ENCODE measurements around the gene ABCC5. TPM values are rescaled to one million over a fixed set of nuclear protein-coding genes. Genes with fewer than 3 reads are reported as not detected.
A peak's percentile ranks its signal among the peaks of the same experiment; 100 is the strongest.

ABCC5 gene
- total RNA-seq, 1 donor from 2014 or later, result 50.9 TPM

DNA sequence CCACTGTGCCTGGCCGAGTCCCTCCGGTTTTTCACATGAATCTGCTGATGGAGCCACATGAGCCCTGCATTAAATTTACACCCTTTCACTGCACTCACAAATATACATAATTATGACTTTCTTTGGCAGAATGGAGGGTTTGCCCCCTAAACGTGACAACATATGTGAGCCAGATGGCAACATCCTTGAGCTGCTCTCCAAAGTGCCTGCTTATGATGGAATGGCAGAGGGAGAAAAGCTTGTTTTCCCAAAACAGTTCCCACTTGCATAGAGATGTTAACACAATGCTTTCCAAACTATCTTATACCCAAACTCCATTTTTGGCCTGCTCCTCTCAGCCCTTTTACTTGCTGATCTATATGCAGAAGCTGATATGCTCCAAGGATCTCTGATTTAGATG lies 54.9 kb downstream of the ABCC5 start:
- Mint-ChIP-seq H3K4me1 (no peaks in the 10 kb centered on the region), H3K27me3 (ENCODE audit: low read depth) (no peaks in the 10 kb centered on the region), H3K27ac (ENCODE audit: unreplicated experiment) (no peak overlapping the region), H3K36me3 (ENCODE audit: low read depth) (peaks cover 7% of the 10 kb centered on the region), H3K4me3 (no peak overlapping the region), H3K9me3 (no peaks in the 10 kb centered on the region)
- no peak for DNase-seq (ENCODE audit: low read depth, low spot score)
- TF ChIP-seq, protein P1, sequence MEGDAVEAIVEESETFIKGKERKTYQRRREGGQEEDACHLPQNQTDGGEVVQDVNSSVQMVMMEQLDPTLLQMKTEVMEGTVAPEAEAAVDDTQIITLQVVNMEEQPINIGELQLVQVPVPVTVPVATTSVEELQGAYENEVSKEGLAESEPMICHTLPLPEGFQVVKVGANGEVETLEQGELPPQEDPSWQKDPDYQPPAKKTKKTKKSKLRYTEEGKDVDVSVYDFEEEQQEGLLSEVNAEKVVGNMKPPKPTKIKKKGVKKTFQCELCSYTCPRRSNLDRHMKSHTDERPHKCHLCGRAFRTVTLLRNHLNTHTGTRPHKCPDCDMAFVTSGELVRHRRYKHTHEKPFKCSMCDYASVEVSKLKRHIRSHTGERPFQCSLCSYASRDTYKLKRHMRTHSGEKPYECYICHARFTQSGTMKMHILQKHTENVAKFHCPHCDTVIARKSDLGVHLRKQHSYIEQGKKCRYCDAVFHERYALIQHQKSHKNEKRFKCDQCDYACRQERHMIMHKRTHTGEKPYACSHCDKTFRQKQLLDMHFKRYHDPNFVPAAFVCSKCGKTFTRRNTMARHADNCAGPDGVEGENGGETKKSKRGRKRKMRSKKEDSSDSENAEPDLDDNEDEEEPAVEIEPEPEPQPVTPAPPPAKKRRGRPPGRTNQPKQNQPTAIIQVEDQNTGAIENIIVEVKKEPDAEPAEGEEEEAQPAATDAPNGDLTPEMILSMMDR (conservative IDR thresholded peaks at IDR 0.05), result no peak

DNA sequence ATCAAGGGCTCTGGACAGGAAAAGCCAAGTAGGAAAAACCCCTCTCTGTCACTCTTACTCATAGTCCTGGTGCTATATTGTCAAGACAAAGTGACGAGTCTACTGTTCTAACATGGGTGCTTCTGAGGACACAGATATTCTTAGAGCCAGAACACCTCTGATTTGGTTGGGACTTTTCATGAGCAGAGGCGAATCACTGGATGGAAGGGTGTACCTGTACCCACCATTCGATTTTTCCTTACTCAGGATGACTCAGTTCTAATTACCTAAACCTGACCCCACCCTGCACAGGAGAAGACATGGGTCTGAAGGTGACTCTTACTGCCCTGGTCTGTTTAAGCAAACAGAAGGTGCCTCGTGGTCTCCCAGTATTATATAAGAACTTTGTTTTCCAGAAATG lies 58.5 kb downstream of the ABCC5 start:
- Mint-ChIP-seq H3K36me3 (ENCODE audit: low read depth) (peaks cover 13% of the 10 kb centered on the region), H3K27me3 (ENCODE audit: low read depth) (no peaks in the 10 kb centered on the region), H3K27ac (ENCODE audit: unreplicated experiment) (no peak overlapping the region), H3K9me3 (peaks cover 2% of the 10 kb centered on the region), H3K4me3 (no peak overlapping the region), H3K4me1 (peaks cover 11% of the 10 kb centered on the region)
- no peak for DNase-seq (ENCODE audit: low read depth, low spot score)
- TF ChIP-seq, protein P1 (conservative IDR thresholded peaks at IDR 0.05), result no peak

DNA sequence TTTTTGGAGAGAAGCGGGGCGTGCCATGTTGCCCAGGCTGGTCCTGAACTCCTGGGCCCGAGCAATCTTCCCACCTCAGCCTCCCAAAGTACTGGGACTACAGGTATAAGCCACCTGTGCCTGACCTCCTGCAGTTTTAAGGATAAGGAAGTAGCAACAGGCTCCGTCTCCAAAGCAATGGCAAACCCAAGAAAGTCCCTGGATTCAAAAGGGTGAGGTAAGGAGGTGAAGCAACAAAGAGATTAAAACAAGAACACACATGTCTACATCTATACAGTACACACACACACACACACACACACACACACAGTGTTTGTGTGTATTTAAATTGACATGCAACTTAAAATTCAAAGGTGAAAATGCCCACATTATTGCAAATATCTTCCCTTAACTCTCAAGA lies 58.9 kb downstream of the ABCC5 start:
- H3K27ac Mint-ChIP-seq (ENCODE audit: unreplicated experiment), result no peak overlapping the region
- H3K9me3 Mint-ChIP-seq, result peaks cover 2% of the 10 kb centered on the region
- TF ChIP-seq, protein P1 (conservative IDR thresholded peaks at IDR 0.05), result no peak
- no peak for DNase-seq (ENCODE audit: low read depth, low spot score)
- no peaks in the 10 kb centered on the region for H3K27me3 Mint-ChIP-seq (ENCODE audit: low read depth)
- no peak overlapping the region for H3K4me3 Mint-ChIP-seq
- H3K4me1 Mint-ChIP-seq, result peaks cover 11% of the 10 kb centered on the region
- peaks cover 10% of the 10 kb centered on the region for H3K36me3 Mint-ChIP-seq (ENCODE audit: low read depth)

DNA sequence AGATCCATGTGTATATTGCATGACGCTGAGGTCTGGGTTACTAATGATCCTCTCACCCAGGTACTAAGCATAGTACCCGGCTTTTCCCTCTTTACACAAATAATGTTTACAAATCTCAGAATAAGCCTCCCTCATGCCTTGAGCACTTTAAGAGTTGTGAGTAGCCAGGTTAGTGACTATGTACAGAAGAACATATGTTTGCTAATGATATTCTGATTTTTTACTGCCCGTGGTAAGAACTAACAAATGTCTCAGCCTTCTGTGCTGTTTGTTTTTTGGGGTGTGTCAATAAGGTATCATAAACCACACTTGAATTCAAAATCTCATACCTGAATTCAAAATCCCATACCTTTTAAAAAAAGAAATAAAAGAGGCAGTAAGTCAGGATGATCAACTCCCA lies 59.5 kb downstream of the ABCC5 start:
- H3K36me3 Mint-ChIP-seq (ENCODE audit: low read depth), result peaks cover 10% of the 10 kb centered on the region
- H3K4me3 Mint-ChIP-seq, result no peak overlapping the region
- no peak overlapping the region for H3K27ac Mint-ChIP-seq (ENCODE audit: unreplicated experiment)
- no peak for DNase-seq (ENCODE audit: low read depth, low spot score)
- no peaks in the 10 kb centered on the region for H3K27me3 Mint-ChIP-seq (ENCODE audit: low read depth)
- TF ChIP-seq, protein P1 (conservative IDR thresholded peaks at IDR 0.05), result no peak
- peaks cover 11% of the 10 kb centered on the region for H3K4me1 Mint-ChIP-seq
- peaks cover 2% of the 10 kb centered on the region for H3K9me3 Mint-ChIP-seq

DNA sequence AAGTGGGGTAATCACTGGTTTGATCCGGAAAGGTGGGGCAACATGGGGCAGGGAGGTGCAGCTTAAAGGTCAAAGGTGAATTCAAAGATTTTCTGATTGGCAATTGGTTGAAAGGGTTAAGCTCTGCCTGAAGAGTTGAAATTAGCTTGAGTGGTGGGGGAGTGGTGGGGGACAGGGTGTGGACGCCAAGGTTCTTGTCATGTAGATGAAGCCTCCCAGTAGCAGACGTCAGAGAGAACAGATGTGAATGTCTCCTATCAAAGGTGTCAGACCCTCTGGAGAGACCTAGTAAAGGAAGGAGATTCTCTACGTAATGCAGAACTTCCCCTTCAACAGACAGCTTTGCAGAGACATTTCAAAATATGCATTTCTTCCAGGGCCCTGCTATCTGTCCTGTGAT lies 62.8 kb downstream of the ABCC5 start:
- H3K36me3 Mint-ChIP-seq (ENCODE audit: low read depth), result peaks cover 10% of the 10 kb centered on the region
- H3K9me3 Mint-ChIP-seq, result peaks cover 2% of the 10 kb centered on the region
- TF ChIP-seq, protein P1 (conservative IDR thresholded peaks at IDR 0.05), result no peak
- no peaks in the 10 kb centered on the region for H3K27me3 Mint-ChIP-seq (ENCODE audit: low read depth)
- H3K4me3 Mint-ChIP-seq, result no peak overlapping the region
- peak overlapping the region; percentile 30 for H3K27ac Mint-ChIP-seq (ENCODE audit: unreplicated experiment)
- H3K4me1 Mint-ChIP-seq, result peaks cover 11% of the 10 kb centered on the region
- DNase-seq (ENCODE audit: low read depth, low spot score), result no peak
